HG02870 (cell line): Measurements from ENCODE around the gene C16orf87.

Source experiments
- ATAC-seq: cut with Tn5 transposase; IDR thresholded peaks from one replicate; pipeline ENCODE4 v1.9.1; 2021; ENCODE audit warnings: mild to moderate bottlenecking, moderate library complexity; ENCODE audit not compliant: unreplicated experiment

C16orf87 gene

DNA sequence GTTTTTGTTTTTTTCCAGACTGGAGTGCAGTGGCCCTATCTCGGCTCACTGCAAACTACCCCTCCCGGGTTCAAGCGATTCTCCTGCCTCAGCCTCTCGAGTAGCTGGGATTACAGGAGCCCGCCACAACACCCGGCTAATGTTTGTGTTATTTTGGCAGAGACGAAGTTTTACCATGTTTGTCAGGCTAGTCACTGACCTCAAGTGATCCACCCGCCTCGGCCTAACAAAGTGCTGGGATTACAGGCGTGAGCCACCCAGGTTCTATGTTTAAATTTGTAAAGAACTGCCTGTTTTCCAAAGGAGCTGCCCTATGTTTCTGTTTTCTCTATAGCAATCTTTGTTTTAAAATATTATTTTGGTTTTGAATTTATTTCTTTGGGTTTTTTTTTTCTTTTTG lies 13.8 kb upstream of the C16orf87 start:
- ATAC-seq: no peak

DNA sequence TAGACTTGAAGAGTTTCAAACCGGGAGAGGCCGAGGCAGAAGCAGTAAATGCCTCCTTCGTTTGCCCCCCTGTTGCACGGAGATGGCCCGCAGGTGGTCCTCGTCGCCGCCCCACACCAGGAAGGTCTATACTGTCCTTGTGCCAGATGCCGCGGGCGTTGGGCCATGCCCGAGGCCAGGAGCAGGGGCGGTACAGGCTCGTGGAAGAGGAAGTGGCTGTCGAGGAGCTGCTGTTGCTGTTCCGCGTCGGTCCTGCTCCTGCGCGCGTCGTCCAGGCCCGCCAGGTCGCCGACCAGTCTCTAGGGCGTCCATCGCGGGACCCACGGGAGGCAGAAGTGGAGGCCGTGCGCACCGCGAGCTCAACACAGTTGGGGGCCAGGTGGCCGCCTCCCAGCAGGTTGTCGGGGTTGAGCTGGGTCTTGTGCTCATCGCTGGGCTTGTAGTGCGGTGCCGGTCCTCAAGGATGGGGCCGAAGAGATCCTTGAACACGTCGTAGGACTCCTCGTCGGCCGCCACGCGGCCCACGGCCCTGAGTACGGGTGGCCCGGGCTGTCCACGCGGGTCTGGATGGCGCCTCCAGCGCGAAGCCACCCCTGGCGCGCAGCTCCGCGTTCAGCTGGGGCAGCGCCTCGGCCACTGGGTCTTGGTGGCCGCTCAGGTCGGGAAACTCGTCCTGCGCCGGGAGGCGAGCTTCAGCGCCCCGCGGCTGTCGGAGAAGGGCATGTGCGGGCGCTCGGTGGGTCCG lies 13.1 kb upstream of the C16orf87 start:
- no peak for ATAC-seq

GRCh38 chr16:46842192-46842895 lies 11.4 kb upstream of the C16orf87 start:
- no peak for ATAC-seq

- no peak for ATAC-seq
Measured at GRCh38 chr16:46839986-46840443, 9.0 kb upstream of the C16orf87 start.

DNA sequence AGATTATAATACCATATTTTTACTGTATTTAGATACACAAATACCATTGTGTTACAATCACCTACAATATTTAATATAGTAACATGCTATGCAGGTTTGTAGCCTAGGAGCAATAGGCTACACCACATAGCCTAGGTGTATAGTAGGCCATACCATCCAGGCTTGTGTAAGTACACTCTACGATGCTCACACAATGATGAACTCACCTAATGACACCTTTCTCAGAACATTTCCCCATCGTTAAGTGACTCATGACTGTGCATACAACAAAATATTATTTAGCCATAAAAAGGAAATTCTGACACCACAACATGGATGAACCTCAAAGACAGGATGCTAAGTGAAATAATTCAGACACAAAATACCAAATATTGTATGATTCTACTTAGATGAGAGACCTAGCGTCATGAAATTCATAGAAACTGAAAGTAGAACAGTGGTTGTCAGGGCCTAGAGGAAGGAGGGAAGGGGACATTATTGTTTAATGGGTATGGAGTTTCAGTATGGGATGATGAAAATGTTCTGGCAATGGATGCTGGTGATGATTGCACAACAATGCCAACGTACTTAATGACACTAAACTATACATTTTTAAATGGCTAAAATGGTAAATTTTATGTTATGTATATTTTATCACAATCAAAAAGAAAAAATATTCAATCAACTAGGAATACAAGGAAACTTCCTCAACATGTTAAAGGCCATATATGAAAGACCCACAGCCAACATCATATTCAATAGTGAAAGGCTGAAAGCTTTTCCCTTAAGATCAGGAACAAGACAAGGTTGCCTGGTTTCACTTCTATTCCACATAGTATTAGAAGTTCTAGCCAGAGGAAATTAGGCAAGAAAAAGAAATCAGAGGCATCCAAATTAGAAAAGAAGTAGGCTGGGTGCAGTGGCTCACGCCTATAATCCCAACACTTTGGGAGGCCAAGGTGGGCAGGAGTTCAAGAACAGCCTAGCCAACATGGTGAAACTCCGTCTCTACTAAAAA lies 5.9 kb upstream of the C16orf87 start:
- no peak for ATAC-seq

DNA sequence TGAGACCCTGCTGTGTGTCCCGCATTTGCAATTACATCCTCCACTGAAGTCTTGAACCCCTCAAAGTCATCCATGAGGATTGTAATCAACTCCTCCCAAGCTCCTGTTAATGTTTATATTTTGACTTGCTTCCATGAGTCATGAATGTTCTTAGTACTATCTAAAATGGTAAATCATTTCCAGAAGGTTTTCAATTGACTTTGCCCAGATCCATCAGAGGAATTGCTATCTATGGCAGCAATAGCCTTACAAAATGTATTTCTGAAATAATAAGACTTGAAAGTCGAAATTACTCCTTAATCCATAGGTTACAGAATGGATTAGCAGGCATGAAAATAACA lies 2.5 kb upstream of the C16orf87 start:
- ATAC-seq: no peak

DNA sequence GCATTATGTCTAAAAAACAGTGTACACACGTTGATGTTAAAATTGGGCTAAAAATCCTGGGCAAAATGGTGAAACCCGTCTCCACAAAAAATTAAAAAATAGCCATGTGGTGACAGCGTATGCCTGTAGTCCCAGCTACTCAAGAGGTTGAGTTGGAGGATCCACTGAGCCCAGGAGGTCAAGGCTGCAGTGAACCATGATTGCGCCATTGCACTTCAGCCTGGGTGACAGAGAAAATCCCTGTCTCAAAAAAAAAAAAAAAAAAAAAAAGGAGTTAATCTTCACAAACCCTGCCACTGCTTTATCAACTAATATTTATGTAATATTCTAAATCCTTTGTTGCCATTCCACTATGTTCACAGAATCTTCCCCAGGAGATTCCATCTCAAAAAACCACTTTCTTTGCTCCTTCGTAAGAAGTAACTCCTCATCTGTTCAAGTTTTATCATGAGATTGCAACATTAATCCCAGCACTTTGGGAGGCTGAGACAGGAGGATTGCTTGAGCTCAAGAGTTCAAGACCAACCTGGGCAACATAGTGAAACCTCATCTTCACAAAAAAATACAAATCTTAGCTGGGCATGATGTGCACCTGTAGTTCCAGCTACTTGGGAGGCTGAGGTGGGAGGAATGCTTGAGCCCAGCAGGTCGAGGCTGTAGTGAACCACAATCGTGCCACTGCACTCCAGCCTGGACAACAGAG lies 1.9 kb upstream of the C16orf87 start:
- no peak for ATAC-seq

- ATAC-seq: peak; percentile 9
Measured at GRCh38 chr16:46830417-46830901, 521 bp downstream of the C16orf87 start.

DNA sequence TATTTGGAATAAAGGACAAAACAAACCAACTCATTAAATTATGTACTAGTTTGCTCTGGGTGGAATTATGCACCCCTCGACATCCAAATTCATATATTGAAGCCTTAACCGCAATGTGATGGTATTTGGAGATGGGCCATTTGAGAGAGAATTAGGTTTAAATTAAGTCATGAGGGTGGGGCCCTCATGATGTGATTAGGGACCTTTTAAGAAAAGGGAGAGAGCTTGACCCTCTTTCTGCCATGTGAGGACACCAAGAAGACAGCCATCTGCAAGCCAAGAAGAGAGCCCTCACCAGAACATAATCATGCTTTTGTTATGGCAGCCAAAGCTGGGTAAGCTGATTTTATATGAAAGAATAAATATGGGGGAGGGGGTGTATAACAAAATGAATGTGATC lies 2.0 kb downstream of the C16orf87 start:
- ATAC-seq: no peak

- no peak for ATAC-seq
Measured at GRCh38 chr16:46828292-46828691, 2.7 kb downstream of the C16orf87 start.

DNA sequence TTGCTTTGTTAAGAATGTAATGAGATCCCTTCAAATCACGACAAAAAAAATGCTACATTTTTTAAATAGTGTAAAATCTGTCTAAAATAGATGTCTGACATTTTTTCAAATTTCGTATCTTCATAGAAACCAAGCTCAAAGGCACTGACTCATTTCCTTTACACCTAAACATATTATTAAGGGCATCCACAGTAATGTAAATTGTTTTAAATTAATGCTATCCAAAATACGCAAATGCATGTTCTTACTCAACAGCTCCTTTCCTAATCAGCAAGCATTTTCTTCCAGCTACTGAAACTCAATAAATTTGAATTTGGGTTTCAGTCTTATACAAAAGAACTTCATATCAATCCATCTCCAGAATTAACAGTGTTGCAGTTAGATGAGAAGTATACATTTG lies 4.3 kb downstream of the C16orf87 start:
- no peak for ATAC-seq

- peak; percentile 92 for ATAC-seq
Measured at GRCh38 chr16:46822270-46822669, 8.7 kb downstream of the C16orf87 start.

DNA sequence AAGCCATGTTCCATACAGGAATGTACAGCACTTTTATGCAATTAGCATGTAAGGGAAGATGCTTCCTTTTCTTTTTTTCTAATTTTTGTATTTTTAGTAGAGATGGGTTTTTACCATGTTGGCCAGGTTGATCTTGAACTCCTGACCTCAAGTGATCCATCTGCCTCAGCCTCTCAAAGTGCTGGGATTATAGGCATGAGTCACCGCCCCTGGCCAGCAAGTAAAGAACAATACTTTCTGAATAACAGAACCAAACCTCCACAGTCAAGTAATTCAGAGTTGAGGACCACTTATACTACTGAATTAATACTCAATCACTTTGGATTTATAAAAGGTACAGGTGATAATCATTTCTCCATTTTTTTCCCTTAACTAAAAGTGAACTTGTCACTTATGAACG lies 13.0 kb downstream of the C16orf87 start:
- no peak for ATAC-seq

DNA sequence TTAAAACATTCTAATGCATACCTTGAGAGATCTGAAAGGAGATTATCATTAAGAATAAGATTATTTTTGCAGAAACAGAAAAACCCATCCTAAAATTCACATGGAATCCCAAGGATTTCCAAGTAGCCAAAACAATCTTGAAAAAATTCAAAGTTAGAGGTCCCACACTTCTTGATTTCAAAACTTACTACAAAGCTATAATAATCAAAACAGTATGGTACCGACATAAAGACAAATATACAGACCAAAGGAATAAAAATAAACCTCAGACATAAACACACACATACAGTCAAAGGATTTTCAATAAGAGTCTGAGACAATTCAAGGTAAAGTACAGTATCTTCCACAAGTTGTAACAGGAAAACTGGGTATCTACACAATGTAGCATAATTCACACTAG lies 16.2 kb downstream of the C16orf87 start:
- ATAC-seq: no peak

DNA sequence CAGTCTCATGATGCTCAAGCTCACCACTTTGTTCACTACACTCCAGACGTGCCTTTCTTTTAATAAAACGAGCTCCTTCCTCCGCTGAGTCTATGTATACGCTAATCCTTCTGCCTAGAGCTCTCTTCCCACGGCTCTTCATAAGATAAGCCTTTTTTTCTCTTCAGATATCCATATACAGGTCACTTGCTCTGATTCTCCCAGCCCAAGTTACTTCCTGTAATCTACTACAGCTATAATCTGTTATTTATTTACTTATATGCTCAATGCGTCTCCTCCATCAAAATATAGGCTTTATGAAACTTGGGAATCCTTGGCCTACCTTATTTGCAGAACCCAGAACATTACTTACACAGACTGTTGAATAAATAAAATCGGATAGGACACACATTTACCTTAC lies 17.4 kb downstream of the C16orf87 start:
- no peak for ATAC-seq

DNA sequence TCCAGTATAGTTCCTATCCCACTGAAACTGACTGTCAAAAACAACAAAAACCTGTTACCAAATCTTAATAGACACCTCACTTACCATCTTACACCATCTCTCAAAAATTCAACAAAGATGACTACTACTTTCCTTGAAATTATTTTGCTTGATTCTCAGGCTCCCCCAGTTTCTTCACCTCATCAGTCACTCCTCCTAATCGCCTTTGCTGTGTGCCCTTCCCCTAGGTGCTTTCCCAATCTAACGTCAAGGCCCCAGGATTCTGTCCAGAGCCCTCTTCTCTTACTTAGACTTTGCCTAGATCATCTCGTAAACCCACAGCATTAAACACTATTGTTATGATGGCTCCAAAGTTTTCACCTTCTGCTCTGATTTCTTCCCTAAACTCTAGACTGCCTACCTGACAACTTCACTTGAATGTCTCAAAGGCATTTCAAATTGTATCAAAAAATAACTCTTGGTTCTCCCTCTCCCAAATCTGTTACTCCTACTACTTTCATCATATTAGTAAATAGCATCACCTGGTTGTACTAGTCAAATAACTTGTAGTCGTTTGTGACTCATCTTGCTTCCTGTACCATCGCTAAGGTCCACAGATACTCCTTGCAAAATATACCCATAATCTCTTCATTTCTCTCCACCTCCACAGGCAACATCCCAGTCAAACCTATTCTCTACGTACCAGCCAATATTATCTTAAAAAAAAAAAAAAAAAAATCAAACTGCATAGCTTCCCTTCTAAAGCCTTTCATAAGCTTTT lies 18.0 kb downstream of the C16orf87 start:
- ATAC-seq: peak; percentile 51

- no peak for ATAC-seq
Measured at GRCh38 chr16:46811682-46812081, 19.3 kb downstream of the C16orf87 start.

GRCh38 chr16:46808997-46809396 lies 22.0 kb downstream of the C16orf87 start:
- peak; percentile 63 for ATAC-seq

DNA sequence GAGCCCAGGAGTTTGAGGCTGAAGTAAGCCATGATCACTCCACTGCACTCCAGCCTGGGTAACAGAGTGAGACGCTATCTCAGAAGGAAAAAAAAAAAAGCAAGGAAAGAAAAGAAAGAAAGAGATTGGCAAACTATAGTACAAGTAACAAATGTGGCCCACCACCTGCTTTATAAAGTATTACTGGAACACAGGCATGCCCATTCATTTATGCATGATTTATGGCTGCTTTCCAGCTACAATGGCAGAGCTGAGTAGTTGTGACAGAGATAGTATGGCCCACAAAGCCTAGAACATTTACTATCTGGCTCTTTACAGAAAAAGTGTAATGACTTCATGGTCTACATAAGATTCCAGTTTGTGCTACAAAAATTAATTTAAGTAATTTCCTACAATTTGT lies 23.6 kb downstream of the C16orf87 start:
- no peak for ATAC-seq

DNA sequence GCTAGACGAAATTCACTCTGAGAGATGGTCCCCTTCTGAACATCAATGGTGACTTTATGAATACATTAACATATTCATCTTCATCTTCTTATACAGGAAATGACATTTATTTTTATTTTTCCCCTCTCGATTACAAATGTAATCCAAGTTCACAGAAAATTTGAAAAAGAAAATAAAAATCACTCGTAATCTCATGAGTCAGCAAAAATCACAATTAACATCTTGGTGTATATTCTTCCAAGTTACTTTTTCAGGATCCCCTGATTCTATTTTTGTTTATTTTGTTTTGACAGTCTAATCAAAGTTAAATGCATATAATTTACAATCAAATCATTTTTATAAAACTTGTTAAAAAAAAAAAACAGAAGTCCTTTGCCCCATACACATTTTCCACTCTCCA lies 27.6 kb downstream of the C16orf87 start:
- ATAC-seq: no peak
